ENCODE data around the gene SYNE1.

The SYNE1 gene

DNA sequence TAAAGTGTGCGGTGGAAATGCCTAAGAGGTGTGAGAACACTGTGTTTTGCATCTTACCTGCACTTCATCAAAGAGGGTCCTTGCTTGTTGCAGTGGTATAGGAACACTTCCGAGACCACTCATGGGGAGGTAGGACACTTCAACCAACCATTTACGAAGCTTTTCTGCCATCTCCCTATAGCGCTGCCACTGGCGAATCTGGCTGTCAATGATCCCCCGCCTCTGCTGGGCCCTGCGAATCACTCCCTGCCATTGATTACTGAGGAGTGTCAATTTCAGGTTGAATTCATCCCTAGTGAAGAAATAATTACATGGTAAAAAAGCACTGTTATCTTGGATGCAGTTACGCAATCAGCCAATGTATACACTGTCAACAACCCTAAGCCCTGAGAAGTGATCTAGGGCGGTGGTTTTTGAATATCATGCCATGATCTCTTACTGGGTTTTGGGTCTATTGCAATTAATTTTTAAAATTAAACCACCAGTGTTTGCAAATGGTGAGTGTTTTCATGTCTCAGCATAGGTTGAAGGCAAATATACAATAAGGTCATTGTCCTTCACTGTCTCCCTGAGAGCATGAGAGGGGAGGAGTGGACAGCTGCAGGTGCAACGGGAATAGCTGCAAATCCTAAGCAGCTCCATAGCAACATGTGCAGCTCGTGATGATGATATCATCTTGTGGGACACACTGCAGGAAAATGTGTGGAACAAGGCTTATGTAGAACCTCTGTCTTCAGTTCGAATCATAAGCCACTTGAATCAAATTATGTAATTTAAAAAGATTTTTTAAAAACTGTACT lies 429.0 kb downstream of the SYNE1 start:
- DNase-seq (ENCODE audit: insufficient read length, low spot score) (no peak), FAIRE-seq (no peak)

GRCh38 chr6:152206072-152206818 lies 430.9 kb downstream of the SYNE1 start:
- peak; percentile 7 for DNase-seq (ENCODE audit: insufficient read length, low spot score)
- peak; percentile 57 for FAIRE-seq

GRCh38 chr6:152204591-152204990 lies 432.6 kb downstream of the SYNE1 start:
- no peak for FAIRE-seq

DNA sequence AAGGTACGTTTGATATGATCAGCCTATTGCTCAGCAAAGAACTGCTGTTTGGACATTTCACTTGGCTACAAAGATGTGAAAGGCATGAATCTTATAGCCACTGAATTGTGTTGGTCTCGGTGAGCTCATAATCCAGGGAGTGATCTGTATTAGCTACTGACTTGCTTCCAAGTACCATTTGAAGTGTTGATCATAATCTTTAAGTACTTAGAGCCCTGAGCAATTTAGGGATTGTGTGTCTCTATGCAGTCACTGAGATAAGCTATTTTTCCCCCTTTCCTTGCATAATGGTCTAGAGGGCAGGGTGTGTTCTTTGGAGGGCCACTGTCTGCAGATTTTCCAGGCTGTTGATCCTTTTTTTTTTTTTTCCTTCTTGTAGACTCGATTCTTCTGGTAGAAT lies 436.0 kb downstream of the SYNE1 start:
- FAIRE-seq (no peak), DNase-seq (ENCODE audit: insufficient read length, low spot score) (no peak)

More at GRCh38 chr6:152204591-152204990, 432.6 kb downstream of the SYNE1 start:
- DNase-seq (ENCODE audit: insufficient read length, low spot score), result no peak

GRCh38 chr6:152195896-152196295 lies 441.3 kb downstream of the SYNE1 start:
- no peak for FAIRE-seq
- no peak for DNase-seq (ENCODE audit: insufficient read length, low spot score)

DNA sequence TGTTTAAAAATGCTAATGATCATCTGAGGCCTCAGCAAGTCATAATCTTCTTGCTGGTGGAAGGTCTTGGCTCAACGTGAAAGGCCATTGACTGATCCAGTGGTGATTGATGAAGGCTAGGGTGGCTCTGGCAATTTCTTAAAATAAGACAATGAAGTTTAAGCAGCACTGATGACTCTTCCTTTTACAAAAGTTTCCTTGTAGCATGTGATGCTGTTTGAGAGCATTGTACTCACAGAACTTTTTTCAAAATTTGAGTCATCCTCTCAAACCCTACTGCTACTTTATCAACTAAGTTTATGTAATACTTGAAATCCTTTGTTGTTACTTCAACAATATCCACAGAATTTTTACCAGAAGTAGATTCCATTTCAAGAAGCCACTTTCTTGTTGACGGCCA lies 447.4 kb downstream of the SYNE1 start:
- FAIRE-seq (no peak), DNase-seq (ENCODE audit: insufficient read length, low spot score) (no peak)

DNA sequence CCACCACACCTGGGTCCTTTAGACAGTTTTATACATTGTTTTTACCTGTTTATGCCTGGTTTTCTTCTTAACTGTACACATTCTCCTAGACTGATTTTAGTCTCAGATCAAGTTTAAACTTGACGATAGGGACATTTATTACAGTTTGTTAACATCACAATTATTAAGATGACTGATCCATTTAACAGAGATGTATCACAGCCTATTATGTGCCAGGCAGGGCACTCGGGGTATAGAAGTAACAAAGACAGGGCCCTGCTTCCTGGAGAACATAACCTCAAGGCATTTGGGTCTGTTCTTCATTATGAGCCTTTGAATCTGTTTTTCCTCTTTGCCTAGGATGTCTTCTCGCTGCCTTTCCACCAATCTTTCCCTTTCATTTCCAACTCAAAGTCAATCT lies 449.2 kb downstream of the SYNE1 start:
- DNase-seq (ENCODE audit: insufficient read length, low spot score) (no peak), FAIRE-seq (no peak)

DNA sequence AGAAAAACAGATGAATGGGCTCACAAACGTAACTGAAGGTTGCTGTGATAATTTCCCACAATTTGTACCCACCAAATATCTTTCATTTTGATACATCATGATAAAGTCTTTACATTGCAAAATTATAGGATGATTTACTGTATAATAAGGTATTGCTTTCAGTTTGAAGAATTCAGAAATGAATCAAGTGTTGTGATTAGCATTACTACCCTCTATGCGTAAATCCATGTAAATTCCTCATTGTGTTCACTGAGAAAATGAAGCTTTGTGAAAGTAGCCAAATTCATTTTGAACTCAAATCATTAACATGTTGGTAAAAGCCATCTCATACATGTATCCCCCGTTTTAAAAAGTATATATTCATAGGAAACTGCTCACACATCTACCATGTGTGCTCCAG lies 450.3 kb downstream of the SYNE1 start:
- no peak for DNase-seq (ENCODE audit: insufficient read length, low spot score)
- no peak for FAIRE-seq

DNA sequence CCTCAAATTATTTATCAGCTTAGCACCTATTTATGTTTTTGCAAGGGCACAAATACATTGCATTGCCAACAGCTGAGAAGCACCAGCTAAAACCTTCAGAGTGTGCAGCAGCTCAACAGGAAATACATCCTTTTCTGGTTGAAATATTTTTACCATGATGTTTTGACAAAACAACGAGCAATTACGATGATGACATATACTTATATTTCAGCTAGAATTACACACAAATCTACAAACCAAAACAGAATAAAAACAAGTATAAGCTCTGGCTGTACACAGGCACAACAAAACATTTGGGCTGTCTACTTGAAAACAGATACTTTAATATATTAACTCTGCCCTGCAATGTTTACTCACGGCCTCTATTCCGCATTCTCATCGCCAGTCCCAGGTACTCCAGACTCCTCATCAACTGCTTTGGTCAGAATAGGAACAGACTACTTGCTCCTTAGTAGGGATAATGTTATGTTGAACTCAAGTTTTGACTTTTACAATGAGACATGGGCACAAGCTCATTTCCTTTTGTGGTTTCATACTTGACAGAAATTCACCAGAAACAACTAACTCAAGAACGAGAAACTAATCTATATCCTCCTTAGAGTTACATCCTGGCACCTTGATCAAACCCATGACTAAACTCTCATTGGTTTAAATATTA lies 452.1 kb downstream of the SYNE1 start:
- no peak for FAIRE-seq
- DNase-seq (ENCODE audit: insufficient read length, low spot score), result no peak

DNA sequence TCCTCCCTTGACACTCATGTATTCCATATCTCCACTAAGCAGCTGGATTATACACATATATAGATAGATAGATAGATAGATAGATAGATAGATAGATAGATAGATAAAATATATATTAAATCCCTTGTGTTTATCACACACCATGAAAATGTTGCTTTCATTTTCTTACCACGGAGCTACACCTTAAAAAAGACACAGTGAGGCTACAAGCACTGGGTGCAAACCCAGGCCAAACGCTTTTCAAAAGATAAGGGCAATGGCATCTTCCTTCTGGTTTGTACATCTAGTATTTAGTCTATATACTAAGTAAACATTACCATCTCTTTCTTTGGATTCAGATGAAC lies 452.6 kb downstream of the SYNE1 start:
- no peak for FAIRE-seq

GRCh38 chr6:152180601-152181000 lies 456.6 kb downstream of the SYNE1 start:
- DNase-seq (ENCODE audit: insufficient read length, low spot score), result no peak
- no peak for FAIRE-seq

More for the DNA sequence above, 452.6 kb downstream of the SYNE1 start:
- DNase-seq (ENCODE audit: insufficient read length, low spot score), result no peak

GRCh38 chr6:152176268-152176667 lies 460.9 kb downstream of the SYNE1 start:
- no peak for FAIRE-seq
- no peak for DNase-seq (ENCODE audit: insufficient read length, low spot score)

- no peak for DNase-seq (ENCODE audit: insufficient read length, low spot score)
- no peak for FAIRE-seq
These were observed 463.2 kb downstream of the SYNE1 start for GRCh38 chr6:152173957-152174356.

- DNase-seq (ENCODE audit: insufficient read length, low spot score) (no peak), FAIRE-seq (no peak)
These were observed 463.8 kb downstream of the SYNE1 start for GRCh38 chr6:152173321-152173720.

DNA sequence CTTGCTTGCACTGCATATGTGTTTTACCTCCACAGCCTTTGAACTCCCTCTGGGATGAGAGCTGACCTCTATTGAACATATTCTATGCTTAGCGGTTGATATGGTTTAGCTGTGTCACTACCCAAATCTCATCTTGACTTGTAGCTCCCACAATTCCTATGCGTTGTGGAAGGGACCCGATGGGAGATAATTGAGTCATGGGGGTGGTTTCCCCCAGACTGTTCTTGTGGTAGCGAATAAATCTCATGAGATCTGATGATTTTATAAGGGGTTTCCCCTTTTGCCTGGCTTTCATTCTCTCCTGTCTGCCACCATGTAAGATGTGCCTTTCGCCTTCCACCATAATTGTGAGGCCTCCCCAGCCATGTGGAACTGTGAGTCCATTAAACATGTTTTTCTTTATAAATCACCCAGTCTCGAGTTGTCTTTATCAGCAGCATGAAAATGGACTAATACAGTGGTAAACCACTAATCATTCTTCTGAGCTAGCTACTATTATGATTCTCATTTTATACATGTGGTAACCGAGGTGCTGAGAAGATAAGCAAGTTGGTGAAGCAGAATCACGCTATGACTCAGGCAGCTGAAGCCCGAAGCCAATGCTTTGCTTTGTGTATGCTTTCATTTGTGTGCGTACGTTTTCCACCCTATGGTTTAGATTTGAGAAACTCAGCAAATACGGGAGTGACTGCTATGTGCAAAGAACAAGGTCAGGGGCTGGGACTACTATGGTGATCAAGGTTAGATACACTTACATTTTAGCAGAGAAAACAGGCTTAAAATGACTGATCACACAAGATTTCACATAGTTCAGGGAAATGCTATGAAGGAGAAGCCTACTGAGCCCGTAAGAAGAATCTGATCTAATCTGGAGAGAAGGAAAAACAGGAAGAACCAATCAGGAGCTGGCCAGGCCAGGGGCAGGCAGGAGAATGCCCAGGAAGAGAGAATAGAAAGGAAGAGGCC lies 466.2 kb downstream of the SYNE1 start:
- no peak for FAIRE-seq

GRCh38 chr6:152170313-152170701 lies 466.9 kb downstream of the SYNE1 start:
- DNase-seq (ENCODE audit: insufficient read length, low spot score) (no peak), FAIRE-seq (no peak)

More for the DNA sequence above, 466.2 kb downstream of the SYNE1 start:
- no peak for DNase-seq (ENCODE audit: insufficient read length, low spot score)

DNA sequence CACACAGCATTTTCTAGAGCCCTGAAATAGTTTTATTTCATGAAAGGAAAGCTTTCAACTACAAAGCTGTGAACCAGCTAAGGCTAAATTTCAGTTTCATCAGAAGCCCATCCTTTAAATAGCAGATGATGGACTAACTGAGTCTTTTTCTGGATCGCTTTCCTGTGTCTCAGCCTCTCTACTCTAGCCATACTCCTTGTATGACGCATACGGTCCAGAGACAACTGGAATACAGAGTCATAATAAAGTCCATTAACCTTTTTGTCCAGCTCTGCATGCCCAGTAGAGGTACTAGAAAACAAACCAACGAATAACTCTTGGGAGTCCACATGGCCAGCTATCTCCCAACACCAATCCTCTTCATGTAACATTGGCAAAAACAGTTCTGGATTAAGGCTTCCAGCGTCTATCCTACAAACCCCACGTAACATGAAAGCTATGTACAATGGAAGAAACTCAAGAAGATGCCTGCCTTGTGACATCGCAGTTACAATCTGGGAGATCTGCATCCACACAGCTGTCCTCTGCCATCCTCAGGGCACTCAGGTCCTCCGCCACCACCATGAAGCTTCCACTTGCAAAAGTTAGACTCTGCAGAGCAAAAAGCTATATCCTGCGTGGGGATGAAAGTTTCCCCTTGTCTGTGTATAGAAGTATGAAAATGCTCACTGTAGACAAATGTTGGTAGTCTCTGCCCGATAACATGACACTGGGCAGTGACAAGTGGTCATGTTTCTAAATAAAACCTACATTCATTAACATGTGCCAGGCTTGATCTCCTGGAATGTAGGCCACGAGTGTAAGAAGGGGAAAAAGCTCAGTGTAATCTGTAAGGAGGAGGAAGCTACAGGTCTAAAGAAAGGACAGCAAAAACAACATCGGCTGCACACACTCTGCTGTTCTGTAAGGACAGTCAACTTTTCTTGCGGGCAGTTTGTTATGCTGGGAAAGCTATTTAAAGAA lies 469.2 kb downstream of the SYNE1 start:
- FAIRE-seq (no peak), DNase-seq (ENCODE audit: insufficient read length, low spot score) (no peak)

DNA sequence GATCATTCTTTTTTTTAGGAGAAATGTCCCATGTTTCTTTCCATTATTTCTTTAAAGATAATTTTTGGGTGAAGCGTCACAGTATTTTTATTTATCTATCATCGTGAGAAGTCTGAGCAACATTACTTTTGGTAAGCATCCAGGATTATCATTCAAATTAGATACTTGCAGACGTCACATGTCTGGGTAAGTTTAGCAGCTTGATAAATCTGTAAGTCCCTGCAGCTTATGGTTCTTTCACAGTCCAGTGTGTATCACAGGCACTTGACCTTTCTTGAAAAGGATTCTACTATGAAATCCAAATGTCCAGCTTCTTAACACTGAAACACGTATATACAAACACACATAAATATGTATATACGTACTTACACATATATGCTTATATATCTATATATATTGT lies 470.3 kb downstream of the SYNE1 start:
- FAIRE-seq, result no peak
- no peak for DNase-seq (ENCODE audit: insufficient read length, low spot score)

GRCh38 chr6:152166497-152166896 lies 470.7 kb downstream of the SYNE1 start:
- no peak for DNase-seq (ENCODE audit: insufficient read length, low spot score)

More at GRCh38 chr6:152166497-152166896, 470.7 kb downstream of the SYNE1 start:
- no peak for FAIRE-seq
